ENCODE data around the gene ZWILCH.

GRCh38 chr15:66560856-66561525 lies 55.9 kb downstream of the ZWILCH start:
- TF ChIP-seq EZH2 (IDR thresholded peaks at IDR 0.05; ENCODE audit: borderline replicate concordance, low read length): no peak
- no peak for TF ChIP-seq CTCF (IDR thresholded peaks at IDR 0.05; ENCODE audit: low read length)

Data from OCI-LY1 (cell line).